NB4 (cell line): Measurements from ENCODE around the gene SHLD2.
"Not testable (repeated sequence)": the region's sequence is repeated elsewhere in the genome, so short reads cannot be mapped to it uniquely, and the experiment has no call there.

Source experiments
- DNase-seq: peaks from one replicate; pipeline ENCODE4 v3.0.0; 2010; ENCODE audit warnings: low read depth
- H3K4me3 ChIP-seq: one replicate; pipeline ENCODE4 v1.5.1; 2011; ENCODE audit warnings: mild to moderate bottlenecking, low read depth, low read length, moderate library complexity
- TF ChIP-seq, protein P1 (sequence below): IDR thresholded peaks from 2 replicates; pipeline ENCODE4 v1.6.1; 2011; ENCODE audit warnings: low read depth, low read length

The SHLD2 gene

GRCh38 chr10:87191841-87192240, 96.8 kb downstream of the SHLD2 start:
- not testable (repeated sequence) for DNase-seq, H3K4me3 ChIP-seq

DNA sequence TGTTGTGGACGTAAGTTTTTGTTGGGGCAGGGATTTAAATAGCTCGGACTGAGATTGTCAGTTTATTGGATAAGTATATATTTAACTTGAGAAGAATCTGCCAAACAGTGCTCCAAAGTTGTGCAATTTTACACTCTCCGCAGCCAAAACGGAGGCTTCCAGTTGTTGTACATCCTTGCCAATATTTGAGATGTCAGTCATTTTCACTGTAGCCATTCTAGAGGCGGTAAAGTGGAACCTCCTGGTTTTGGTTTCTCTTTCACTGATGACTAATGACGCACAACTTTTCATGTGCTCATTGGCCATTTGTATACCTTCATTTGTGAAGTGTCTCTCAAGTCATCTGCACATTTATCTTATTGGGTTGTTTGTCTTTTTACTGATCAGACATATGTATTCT, 105.9 kb downstream of the SHLD2 start:
- H3K4me3 ChIP-seq, result not testable (repeated sequence)
- DNase-seq, result peak; percentile 28

- not testable (repeated sequence) for H3K4me3 ChIP-seq, DNase-seq
Observed at GRCh38 chr10:87204801-87205200, 109.8 kb downstream of the SHLD2 start.

DNA sequence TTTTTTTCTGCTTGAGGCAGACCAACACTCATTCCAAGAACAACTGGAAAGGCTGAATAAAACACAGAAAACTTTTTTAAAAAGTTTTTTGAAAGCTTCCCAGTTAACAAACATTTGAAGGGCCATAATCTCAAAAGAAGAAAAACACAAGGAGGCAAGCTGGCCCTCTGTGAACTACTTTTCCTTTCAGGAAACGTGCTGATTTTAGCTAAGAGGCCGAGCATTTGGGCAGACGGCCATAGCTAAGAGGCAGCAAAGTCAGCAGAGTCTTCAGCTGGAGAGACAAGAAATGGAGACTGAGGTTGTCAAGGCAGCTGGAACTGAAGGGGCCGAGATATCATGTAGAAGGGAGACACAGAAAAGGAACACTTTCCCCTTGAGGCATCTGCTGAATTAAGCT, 111.9 kb downstream of the SHLD2 start:
- DNase-seq, H3K4me3 ChIP-seq: not testable (repeated sequence)

GRCh38 chr10:87210309-87210708, 115.3 kb downstream of the SHLD2 start:
- H3K4me3 ChIP-seq, DNase-seq: not testable (repeated sequence)

GRCh38 chr10:87211848-87212247, 116.8 kb downstream of the SHLD2 start:
- H3K4me3 ChIP-seq, DNase-seq: not testable (repeated sequence)

DNA sequence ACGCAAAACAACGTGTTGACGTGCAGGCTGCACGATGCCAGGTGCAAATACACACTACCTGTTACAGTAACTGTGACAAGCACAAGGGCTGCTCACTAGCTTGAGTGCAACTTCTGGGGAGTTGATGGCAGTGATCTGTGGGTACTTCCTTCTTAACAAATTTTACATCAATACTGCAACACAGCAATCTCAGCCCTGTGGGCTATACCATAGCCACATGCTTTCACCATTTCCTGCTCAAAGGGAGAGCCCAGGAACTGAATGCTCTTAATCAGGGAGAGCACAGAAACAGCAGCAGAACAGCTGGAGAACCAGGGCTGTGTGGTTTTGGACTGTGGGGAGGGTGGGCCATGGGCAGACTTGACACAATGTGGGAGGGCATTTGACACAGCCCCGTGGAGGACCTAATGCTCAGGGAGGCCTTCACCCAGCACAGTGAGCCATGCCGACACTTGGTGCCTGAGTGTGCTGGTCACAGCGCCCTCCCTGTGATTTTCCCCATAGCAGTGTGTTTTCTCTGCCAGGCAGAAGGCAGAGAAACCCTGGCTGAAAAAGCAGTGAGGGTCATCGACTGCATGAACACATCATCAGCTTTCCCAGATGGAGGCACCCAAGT, 118.3 kb downstream of the SHLD2 start:
- H3K4me3 ChIP-seq, result peak overlapping the region; percentile 28
- peak; percentile 81 for DNase-seq

DNA sequence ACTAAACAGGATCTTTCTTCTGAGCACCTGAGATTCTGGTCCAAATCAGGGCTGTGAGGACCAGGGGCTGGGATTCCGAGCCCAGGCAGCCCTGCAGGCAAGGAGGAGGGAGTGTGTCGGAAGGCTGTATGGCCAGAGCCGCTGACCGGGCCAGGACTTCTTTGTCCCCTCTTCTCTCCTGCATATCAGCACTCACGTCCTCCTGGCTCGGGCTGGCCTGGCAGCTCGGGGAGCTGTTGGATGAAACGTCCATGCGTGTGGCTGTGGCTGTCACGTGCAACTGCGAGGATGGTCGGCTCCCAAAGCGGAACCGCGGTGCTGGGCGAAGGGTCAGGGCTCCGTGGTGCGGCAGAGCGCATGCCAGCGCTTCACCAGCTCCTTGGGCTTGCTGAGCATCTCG, 118.8 kb downstream of the SHLD2 start:
- TF ChIP-seq, protein P1, sequence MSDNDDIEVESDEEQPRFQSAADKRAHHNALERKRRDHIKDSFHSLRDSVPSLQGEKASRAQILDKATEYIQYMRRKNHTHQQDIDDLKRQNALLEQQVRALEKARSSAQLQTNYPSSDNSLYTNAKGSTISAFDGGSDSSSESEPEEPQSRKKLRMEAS, result peak; percentile 26; the same call in 1 of the 2 replicates
- peak; percentile 65 for DNase-seq
- H3K4me3 ChIP-seq, result peak overlapping the region; percentile 28

DNA sequence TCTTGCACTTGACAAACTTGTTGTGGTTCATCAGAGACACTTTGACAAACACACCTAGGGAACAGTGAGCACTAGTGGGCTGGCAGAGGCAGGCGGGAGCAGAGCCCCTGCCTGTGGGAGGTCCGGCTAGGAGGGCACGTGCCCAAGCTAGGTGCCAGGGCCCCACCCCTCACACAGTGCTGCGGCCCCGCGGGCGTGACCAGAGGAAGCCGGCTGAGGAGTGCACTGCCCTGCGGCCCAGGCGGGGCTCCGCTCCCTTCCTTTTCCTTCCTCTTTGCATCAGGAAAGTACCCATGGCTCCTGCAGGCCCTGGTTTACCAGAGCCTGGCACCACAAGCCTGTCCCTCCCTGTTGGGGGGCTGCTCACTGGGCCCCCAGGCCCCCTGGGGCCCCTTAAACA, 121.1 kb downstream of the SHLD2 start:
- not testable (repeated sequence) for DNase-seq, H3K4me3 ChIP-seq

DNA sequence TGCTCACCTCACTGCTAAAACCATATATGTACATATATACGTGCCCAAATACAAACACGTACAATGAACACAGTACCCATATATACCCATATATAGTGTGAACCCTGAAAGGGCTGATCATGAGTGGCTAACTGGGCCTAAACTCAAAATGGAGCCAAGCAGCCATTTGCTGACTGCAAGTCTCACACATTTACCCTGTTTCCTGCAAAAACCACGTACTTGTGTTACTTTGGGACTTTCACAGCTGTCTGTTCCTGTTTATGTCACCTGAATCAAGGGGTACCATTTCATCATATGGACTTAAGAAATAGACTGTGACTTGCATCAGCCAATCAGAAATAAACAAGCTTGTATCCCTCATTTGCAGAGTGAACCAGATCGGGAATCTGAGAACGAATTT, 124.4 kb downstream of the SHLD2 start:
- DNase-seq, H3K4me3 ChIP-seq: not testable (repeated sequence)

DNA sequence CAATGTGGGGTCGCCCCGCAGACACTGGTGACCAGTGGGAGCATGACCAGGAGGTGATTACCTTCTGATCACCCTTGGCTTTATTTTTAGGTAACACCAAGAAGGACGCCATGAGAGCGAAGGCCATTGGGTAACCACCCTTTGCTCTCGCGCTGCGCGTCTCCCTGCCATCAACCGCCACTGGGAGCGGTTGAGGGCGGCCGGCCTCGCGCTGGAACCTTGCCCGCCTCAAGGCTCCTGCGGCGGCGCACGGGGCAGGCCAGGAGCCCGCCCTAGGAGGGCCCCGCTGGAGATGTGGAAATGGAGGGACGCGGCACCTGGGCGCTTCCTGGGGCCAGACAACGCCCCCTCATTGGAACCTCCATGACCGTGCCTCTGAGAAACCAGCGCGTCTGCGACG, 127.8 kb downstream of the SHLD2 start:
- not testable (repeated sequence) for DNase-seq, H3K4me3 ChIP-seq

DNA sequence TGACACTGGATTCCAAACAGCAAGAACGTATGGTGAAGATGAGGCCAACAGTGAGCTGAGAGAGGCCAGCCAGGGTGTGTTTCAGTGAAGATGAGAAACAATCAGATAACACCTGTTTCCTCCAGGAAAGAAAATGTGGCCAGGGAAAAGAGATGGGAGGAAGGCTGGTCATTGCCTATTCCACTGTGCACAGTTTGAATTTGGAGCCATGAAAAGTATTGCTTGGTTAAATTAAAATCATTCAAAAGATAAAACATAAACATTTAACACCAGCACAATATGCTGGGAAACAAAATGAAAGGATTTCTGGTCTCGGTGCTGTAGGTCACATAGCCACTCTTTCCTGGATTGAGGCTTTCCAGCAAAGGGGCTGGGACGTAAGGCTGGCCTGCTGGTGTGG, 130.1 kb downstream of the SHLD2 start, which contains the start of gene NUTM2A:
Gene NUTM2A, plus strand, starts transcription at position 301 of the 400 bp plus-strand sequence. CDS start 383 bp downstream, outside the sequence.
- H3K4me3 ChIP-seq, DNase-seq: not testable (repeated sequence)

- not testable (repeated sequence) for DNase-seq, H3K4me3 ChIP-seq
Observed at GRCh38 chr10:87228247-87228646, 133.2 kb downstream of the SHLD2 start.

DNA sequence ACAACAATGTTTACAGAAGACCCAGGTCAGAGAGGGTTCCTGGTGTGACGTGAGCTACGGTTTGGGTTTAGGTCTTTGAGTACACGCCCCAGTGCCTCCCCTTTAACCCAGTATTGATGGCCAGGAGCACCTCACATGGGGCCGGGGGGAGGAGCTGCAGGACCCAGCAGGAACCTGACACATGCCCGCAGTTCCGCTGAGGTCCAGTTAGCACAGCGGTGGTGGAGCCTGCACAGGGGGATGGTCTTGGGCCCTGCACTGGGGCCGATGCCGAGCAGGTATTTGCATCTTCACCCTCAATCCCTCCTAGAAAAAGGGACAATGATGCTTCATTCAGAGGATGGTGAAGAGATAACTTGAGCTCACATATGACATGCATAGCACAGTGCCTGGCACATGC, 134.2 kb downstream of the SHLD2 start:
- H3K4me3 ChIP-seq, DNase-seq: not testable (repeated sequence)

DNA sequence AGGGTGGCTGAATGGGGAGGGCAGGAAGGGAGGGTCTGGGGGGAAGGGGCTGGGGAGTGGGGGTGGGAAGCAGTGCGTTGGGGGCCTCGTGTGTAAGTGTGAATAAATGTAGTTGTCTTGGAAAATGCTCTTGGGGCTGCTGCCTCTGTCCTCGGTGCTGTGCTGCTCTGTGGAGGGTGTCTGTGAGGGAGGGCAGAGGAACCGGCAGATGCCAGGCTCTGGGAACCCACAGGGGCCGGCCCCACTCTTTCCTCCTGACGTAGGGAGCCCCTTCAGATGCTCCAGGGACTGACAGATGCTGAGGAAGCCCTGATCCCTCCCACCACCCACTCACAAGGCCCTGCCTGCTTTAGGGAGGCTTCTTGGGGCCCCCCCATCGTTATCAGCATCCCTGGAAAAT, 139.8 kb downstream of the SHLD2 start:
- DNase-seq, H3K4me3 ChIP-seq: not testable (repeated sequence)

DNA sequence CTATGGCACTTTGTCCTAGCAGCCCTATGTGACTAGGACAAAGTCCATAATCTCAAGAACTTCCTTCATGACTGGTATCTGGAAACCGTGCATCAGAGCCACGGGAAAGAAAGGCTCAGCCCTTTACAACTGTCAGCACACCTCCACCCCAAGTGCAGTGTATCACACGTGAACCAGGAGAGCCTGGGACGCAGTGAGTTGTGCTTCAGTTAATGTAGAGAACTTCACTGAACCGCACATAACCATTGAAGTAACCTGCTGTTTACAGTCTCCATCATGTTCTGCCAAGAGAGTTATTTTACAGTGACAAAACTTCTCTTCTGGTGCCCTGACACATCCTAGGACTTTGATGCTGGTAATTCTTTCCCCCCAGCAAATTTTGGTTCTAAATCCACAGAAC, 142.2 kb downstream of the SHLD2 start:
- not testable (repeated sequence) for H3K4me3 ChIP-seq, DNase-seq

DNA sequence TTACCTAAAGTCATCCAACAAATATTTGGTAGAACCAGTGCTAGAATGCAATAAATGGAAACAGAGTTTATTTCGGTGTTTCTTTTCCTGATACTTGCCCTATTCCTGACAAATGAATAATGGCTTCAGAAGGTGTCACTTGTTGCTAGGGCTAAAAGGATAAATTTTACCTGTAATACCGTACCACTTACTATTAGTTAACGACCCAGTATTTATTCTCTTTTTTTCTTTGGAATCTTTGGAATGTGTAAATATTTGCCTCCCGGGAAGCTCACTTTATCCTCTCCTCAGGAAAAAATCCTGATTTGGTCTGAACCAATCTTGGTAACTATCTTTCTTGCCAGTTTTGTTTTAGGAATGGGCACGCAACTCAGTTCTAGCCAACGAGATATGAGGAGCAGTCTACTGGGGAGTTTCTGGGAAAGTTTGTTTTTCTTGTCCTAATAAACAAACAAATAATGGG, 144.4 kb downstream of the SHLD2 start:
- H3K4me3 ChIP-seq, DNase-seq: not testable (repeated sequence)
